HepG2 (cell line): ENCODE measurements around the gene CEACAM16. TPM values are rescaled to one million over a fixed set of nuclear protein-coding genes. Genes with fewer than 3 reads are reported as not detected.

ENCODE experiments used
- DR1 ChIP-seq: sonication (generic); formaldehyde crosslinking; IDR thresholded peaks from 2 replicates; pipeline ENCODE4 v1.8.0; 2021; ENCODE audit warnings: mild to moderate bottlenecking, missing genetic modification reagents, inconsistent platforms
- EED ChIP-seq: sonication (generic); formaldehyde crosslinking; IDR thresholded peaks from 2 replicates; pipeline ENCODE4 v1.5.0; 2020; ENCODE audit warnings: mild to moderate bottlenecking, missing genetic modification reagents
- EP300 ChIP-seq, 3 experiments: sonication (generic) in 1 of 3; formaldehyde crosslinking in 1 of 3; IDR thresholded peaks; 2 replicates each; pipeline versions ENCODE4 v1.5.1 to v1.6.1; 2011 to 2020; ENCODE audit warnings: low read depth in 2 of 3, low read length in 2 of 3, borderline replicate concordance in 1 of 3, improper control_type of control experiment in 1 of 3, mild to moderate bottlenecking in 1 of 3, missing genetic modification reagents in 1 of 3, moderate library complexity in 1 of 3
- HDAC1 ChIP-seq: sonication (generic); formaldehyde crosslinking; IDR thresholded peaks from 2 replicates; pipeline ENCODE4 v1.5.1; 2020; ENCODE audit warnings: mild to moderate bottlenecking, missing genetic modification reagents
- HNRNPUL1 ChIP-seq: fragments of 200-400 bp; formaldehyde crosslinking; IDR thresholded peaks from 2 replicates; pipeline ENCODE4 v1.6.1; 2017; ENCODE audit warnings: low read depth, mild to moderate bottlenecking, low read length, moderate library complexity
- JUND ChIP-seq: sonication (generic); formaldehyde crosslinking; IDR thresholded peaks from 2 replicates; pipeline ENCODE4 v1.8.0; 2022; ENCODE audit warnings: mild to moderate bottlenecking, missing genetic modification reagents
- LBX2 ChIP-seq: sonication (generic); formaldehyde crosslinking; IDR thresholded peaks from 2 replicates; pipeline ENCODE4 v1.5.0; 2020; ENCODE audit warnings: missing genetic modification reagents, mild to moderate bottlenecking, borderline replicate concordance
- PLSCR1 ChIP-seq: sonication (generic); formaldehyde crosslinking; IDR thresholded peaks from 2 replicates; pipeline ENCODE4 v1.5.0; 2020; ENCODE audit warnings: missing genetic modification reagents, mild to moderate bottlenecking, borderline replicate concordance
- RXRB ChIP-seq: IDR thresholded peaks from 2 replicates; pipeline ENCODE4 v1.6.1; 2016; ENCODE audit warnings: borderline replicate concordance, missing genetic modification reagents, missing compliant biosample characterization
- SCMH1 ChIP-seq: sonication (generic); formaldehyde crosslinking; IDR thresholded peaks from 2 replicates; pipeline ENCODE4 v1.9.0; 2021; ENCODE audit warnings: missing genetic modification reagents, mild to moderate bottlenecking, borderline replicate concordance
- SP1 ChIP-seq, 2 experiments: fragments of 450-650 bp in 1 of 2; sonication (generic) in 1 of 2; formaldehyde crosslinking in 1 of 2; IDR thresholded peaks; 2 replicates each; pipeline versions ENCODE4 v1.4.0 to v1.6.1; 2016 to 2020; ENCODE audit warnings: missing genetic modification reagents in 1 of 2
- SRSF4 ChIP-seq: fragments of 200-400 bp; formaldehyde crosslinking; IDR thresholded peaks from one replicate; pipeline ENCODE4 v1.6.1; 2018; ENCODE audit warnings: mild to moderate bottlenecking, low read depth, low read length, moderate library complexity; ENCODE audit not compliant: poor library complexity, severe bottlenecking
- THAP8 ChIP-seq: sonication (generic); formaldehyde crosslinking; IDR thresholded peaks from 2 replicates; pipeline ENCODE4 v1.5.1; 2020; ENCODE audit warnings: missing genetic modification reagents, mild to moderate bottlenecking, borderline replicate concordance
- YEATS4 ChIP-seq: sonication (generic); formaldehyde crosslinking; IDR thresholded peaks from 2 replicates; pipeline ENCODE4 v1.4.0; 2020; ENCODE audit warnings: missing genetic modification reagents, borderline replicate concordance
- ZHX2 ChIP-seq, 2 experiments: sonication (generic) in 1 of 2; formaldehyde crosslinking in 1 of 2; IDR thresholded peaks; 2 replicates each; pipeline versions ENCODE4 v1.6.1 to v1.9.0; 2014 to 2022; ENCODE audit warnings: antibody characterized with exemption in 1 of 2, borderline replicate concordance in 1 of 2, inconsistent platforms in 1 of 2, low read depth in 1 of 2, missing genetic modification reagents in 1 of 2
- ZNF235 ChIP-seq: sonication (generic); formaldehyde crosslinking; IDR thresholded peaks from 2 replicates; pipeline ENCODE4 v1.8.1; 2023; ENCODE audit warnings: mild to moderate bottlenecking, missing genetic modification reagents, borderline replicate concordance
- ZNF431 ChIP-seq: sonication (generic); formaldehyde crosslinking; IDR thresholded peaks from 2 replicates; pipeline ENCODE4 v1.9.0; 2022; ENCODE audit warnings: missing genetic modification reagents, low read depth, mild to moderate bottlenecking, borderline replicate concordance
- ZNF563 ChIP-seq: sonication (generic); formaldehyde crosslinking; IDR thresholded peaks from 2 replicates; pipeline ENCODE4 v1.8.0; 2022; ENCODE audit warnings: mild to moderate bottlenecking, moderate library complexity, missing genetic modification reagents
- ZNF75D ChIP-seq: sonication (generic); formaldehyde crosslinking; IDR thresholded peaks from 2 replicates; pipeline ENCODE4 v1.8.1; 2023; ENCODE audit warnings: missing genetic modification reagents, mild to moderate bottlenecking, borderline replicate concordance
- polyA plus RNA-seq, 8 experiments: library from polyadenylated mRNA; depleted of rRNA in 3 of 8; stranded (reverse) in 7 of 8; unstranded in 1 of 8; fragments of >200 nt; fragmentation: Illumina TruSeq in 4 of 8; extraction: Trizol in 4 of 8; gene quantifications; 2 replicates each; pipeline versions ENCODE4 v1.2.1 to v1.2.3, GENCODE V29; 2011 to 2016; ENCODE audit warnings: low read depth in 4 of 8, missing spikeins in 1 of 8, mixed read lengths in 1 of 8; ENCODE audit not compliant: insufficient read depth in 1 of 8
- total RNA-seq, 5 experiments: library from RNA; depleted of rRNA; stranded (reverse); fragments of >200 nt; fragmentation: Illumina TruSeq; extraction: Trizol; gene quantifications; 2 replicates each; pipeline ENCODE4 v1.2.3, GENCODE V29; 2016; ENCODE audit warnings: low read depth in 1 of 5

Gene CEACAM16
- total and polyA plus RNA-seq, 2 of the 13 experiments (the other 11 are each of a cell fraction or from before 2014, with no cell fraction given), result not detected

- TF ChIP-seq THAP8 (CRISPR knock-in tag) (no peak), HDAC1 (CRISPR knock-in tag) (peak; percentile 89), ZNF75D (CRISPR knock-in tag) (no peak), ZNF431 (CRISPR knock-in tag) (peak; percentile 90; the same call in 1 of the 2 replicates), JUND (CRISPR knock-in tag) (no peak), SCMH1 (CRISPR knock-in tag) (no peak), EP300 (IDR thresholded peaks at IDR 0.05; ENCODE audit: low read depth in 2 of 2, low read length in 2 of 2) (peak; percentile 60 to 96; a peak in 3 of 4 replicates), EP300 (CRISPR knock-in tag; IDR thresholded peaks at IDR 0.05; ENCODE audit: borderline replicate concordance) (peak; percentile 38; the same call in 1 of the 2 replicates), SP1 (IDR thresholded peaks at IDR 0.05) (no peak), SP1 (CRISPR knock-in tag; IDR thresholded peaks at IDR 0.05) (no peak; the same call in 1 of the 2 replicates), HNRNPUL1 (no peak), DR1 (CRISPR knock-in tag) (0 out of 2 replicates have a peak, but pooled peaks have one; percentile 42), ZNF235 (CRISPR knock-in tag) (no peak), ZHX2 (IDR thresholded peaks at IDR 0.05; ENCODE audit: low read depth) (no peak; the same call in 1 of the 2 replicates), ZHX2 (CRISPR knock-in tag; IDR thresholded peaks at IDR 0.05; ENCODE audit: borderline replicate concordance) (no peak), SRSF4 (no peak), LBX2 (CRISPR knock-in tag) (no peak), ZNF563 (CRISPR knock-in tag) (peak; percentile 66; the same call in 1 of the 2 replicates), RXRB (peak; percentile 83), EED (CRISPR knock-in tag) (no peak), PLSCR1 (CRISPR knock-in tag) (no peak), YEATS4 (peak; percentile 59; the same call in 1 of the 2 replicates)
Observed at GRCh38 chr19:44718441-44719261, 19.7 kb downstream of the CEACAM16 start (continued).
